Measurements from ENCODE around the gene HARBI1.

DNA sequence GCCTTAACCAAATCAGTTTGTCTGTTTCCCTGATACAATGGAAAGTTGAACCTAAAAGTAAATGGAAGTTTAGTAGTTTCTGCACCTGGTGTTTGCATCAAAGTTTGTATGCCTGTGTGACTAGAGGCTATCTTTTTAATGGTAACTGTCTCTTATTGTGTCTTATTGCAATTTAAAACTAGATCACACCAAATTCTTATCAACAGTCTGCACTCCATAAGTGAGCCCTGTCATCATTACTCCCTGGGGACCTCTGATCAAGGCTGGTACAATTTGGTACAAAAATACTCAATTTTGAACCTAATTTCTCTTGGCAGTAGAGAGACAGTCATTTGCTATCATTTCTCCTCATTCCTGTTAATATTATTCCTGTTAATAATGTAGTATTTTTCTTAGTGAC is 45.3 kb upstream of the HARBI1 start:
- TF ChIP-seq CTCF (IDR thresholded peaks at IDR 0.05; ENCODE audit: low read depth, low read length) (no peak), EZH2phosphoT487 (IDR thresholded peaks at IDR 0.05; ENCODE audit: low read depth) (no peak)
